HCT116 (cell line): ENCODE measurements around the gene HYAL2. TPM values are rescaled to one million over a fixed set of nuclear protein-coding genes. Genes with fewer than 3 reads are reported as not detected.
A peak's percentile ranks its signal among the peaks of the same experiment; 100 is the strongest.
"Not testable (repeated sequence)": the region's sequence is repeated elsewhere in the genome, so short reads cannot be mapped to it uniquely, and the experiment has no call there.

ENCODE experiments used
- ATAC-seq: fragments of 200-7000 bp; cut with Tn5 transposase; 2 replicates; pipeline ENCODE4 v1.9.1; 2020; ENCODE audit warnings: mild to moderate bottlenecking, moderate library complexity
- BruUV-seq: library from RNA; stranded (reverse); fragments of 400-500 nt; replicated peaks from 2 replicates; lab custom pipeline; 2021; lab: Mats Ljungman, UMichigan
- CTCF ChIA-PET: fragments of 300-600 bp; sonication (Branson Sonifier 250); formaldehyde crosslinking; loops from one replicate; lab custom pipeline; 2021; ENCODE audit warnings: antibody characterized with exemption; lab: Charles Lee
- POLR2A ChIA-PET: fragments of 300-600, 350-600 bp; sonication (Branson Sonifier 250); formaldehyde crosslinking; loops from one replicate; lab custom pipeline; 2021; ENCODE audit warnings: antibody characterized with exemption; lab: Charles Lee
- RAD21 ChIA-PET, 2 experiments: fragments of 300-600 bp; sonication (Branson Sonifier 250); formaldehyde crosslinking; loops; one replicate each; lab custom pipeline; 2023; ENCODE audit warnings: low total read pairs in 2 of 2; ENCODE audit not compliant: uncharacterized antibody in 2 of 2, unreplicated experiment in 2 of 2, low non-redundant PET in 1 of 2; lab: Charles Lee
- DNase-seq: peaks from one replicate; pipeline ENCODE4 v3.0.0-alpha.2; 2010; ENCODE audit warnings: low read depth, low spot score
- H2AFZ ChIP-seq: fragments of 200-600 bp; shearing (Covaris generic), sonication (generic); 2 replicates; pipeline ENCODE4 v1.6.1; 2017; ENCODE audit warnings: low read depth, mixed run types, mixed read lengths, antibody characterized with exemption, low read length; ENCODE audit not compliant: poor library complexity, severe bottlenecking
- H3K27ac ChIP-seq: 2 replicates; pipeline ENCODE4 v1.5.1; 2012; ENCODE audit warnings: low read depth, low read length
- H3K27me3 ChIP-seq: fragments of 200-600 bp; sonication (generic); 2 replicates; pipeline ENCODE4 v1.6.1; 2016; ENCODE audit warnings: mixed run types, low read length, mixed read lengths; ENCODE audit not compliant: insufficient read depth
- H3K36me3 ChIP-seq, 2 experiments: fragments of 200-500 bp in 1 of 2; fragments of 200-600 bp in 1 of 2; sonication (Bioruptor generic) in 1 of 2; sonication (generic) in 1 of 2; 2 replicates each; pipeline versions ENCODE4 v1.5.1 to v1.6.1; 2014 to 2016; ENCODE audit warnings: low read length in 2 of 2, inconsistent platforms in 1 of 2, mixed read lengths in 1 of 2, mixed run types in 1 of 2; ENCODE audit not compliant: insufficient read depth in 2 of 2, control insufficient read depth in 1 of 2
- H3K4me1 ChIP-seq, 2 experiments: fragments of 200-600 bp in 1 of 2; sonication (generic) in 1 of 2; 2 replicates each; pipeline versions ENCODE4 v1.5.1 to v1.6.1; 2012 to 2017; ENCODE audit warnings: low read length in 2 of 2, inconsistent platforms in 1 of 2, mild to moderate bottlenecking in 1 of 2, mixed read lengths in 1 of 2, mixed run types in 1 of 2, moderate library complexity in 1 of 2; ENCODE audit not compliant: insufficient read depth in 2 of 2, control insufficient read depth in 1 of 2
- H3K4me2 ChIP-seq: fragments of 200-600 bp; sonication (generic); 2 replicates; pipeline ENCODE4 v1.6.1; 2017; ENCODE audit warnings: mixed run types, low read length, mixed read lengths
- H3K4me3 ChIP-seq, 2 experiments: fragments of 200-600 bp in 1 of 2; sonication (generic) in 1 of 2; replicated peaks in 1 of 2; 2 replicates each; pipeline ENCODE4 v1.5.1; 2011 to 2016; ENCODE audit warnings: low read length in 2 of 2, control low read depth in 1 of 2, low read depth in 1 of 2, mild to moderate bottlenecking in 1 of 2, mixed read lengths in 1 of 2, mixed run types in 1 of 2
- H3K79me2 ChIP-seq: fragments of 200-600 bp; sonication (generic); 2 replicates; pipeline ENCODE4 v1.6.1; 2017; ENCODE audit warnings: mild to moderate bottlenecking, mixed run types, low read length, moderate library complexity, mixed read lengths; ENCODE audit not compliant: insufficient read depth
- H3K9ac ChIP-seq: fragments of 200-600 bp; sonication (generic); 2 replicates; pipeline ENCODE4 v1.6.1; 2016; ENCODE audit warnings: low read length, mixed read lengths
- H3K9me2 ChIP-seq: fragments of 200-600 bp; sonication (generic), shearing (Covaris generic); 2 replicates; pipeline ENCODE4 v1.6.1; 2017; ENCODE audit warnings: mixed run types, mild to moderate bottlenecking, moderate library complexity; ENCODE audit not compliant: insufficient read depth
- H3K9me3 ChIP-seq, 2 experiments: fragments of 200-500 bp in 1 of 2; fragments of 200-600 bp in 1 of 2; sonication (Bioruptor generic) in 1 of 2; sonication (generic) in 1 of 2; 2 replicates each; pipeline ENCODE4 v1.6.1; 2014 to 2017; ENCODE audit warnings: low read length in 2 of 2, mixed read lengths in 2 of 2, inconsistent platforms in 1 of 2, low read depth in 1 of 2, mild to moderate bottlenecking in 1 of 2, mixed run types in 1 of 2, moderate library complexity in 1 of 2; ENCODE audit not compliant: control insufficient read depth in 1 of 2, insufficient read depth in 1 of 2
- H4K20me1 ChIP-seq: fragments of 200-600 bp; sonication (generic), shearing (Covaris generic); 2 replicates; pipeline ENCODE4 v1.6.1; 2017; ENCODE audit warnings: mixed run types, mild to moderate bottlenecking, moderate library complexity; ENCODE audit not compliant: insufficient read depth
- EGR1 ChIP-seq: IDR thresholded peaks from 2 replicates; pipeline ENCODE4 v1.6.1; 2012; ENCODE audit warnings: low read depth
- EZH2phosphoT487 ChIP-seq: fragments of 200-600 bp; IDR thresholded peaks from 2 replicates; pipeline ENCODE4 v1.6.1; 2018; ENCODE audit warnings: antibody characterized with exemption, borderline replicate concordance
- POLR2AphosphoS5 ChIP-seq: IDR thresholded peaks from 2 replicates; pipeline ENCODE4 v1.6.1; 2011; ENCODE audit warnings: mild to moderate bottlenecking, low read depth, low read length, moderate library complexity
- intact Hi-C: fragments of 100-400 bp; cut with micrococcal nuclease; formaldehyde crosslinking; loops from 2 replicates; pipeline ENCODE4 v1.10.0; 2022
- total RNA-seq: library from RNA; stranded (reverse); gene quantifications from one replicate; pipeline ENCODE4 v1.2.1, GENCODE V29; 2021; ENCODE audit not compliant: unreplicated experiment
- TF ChIP-seq, protein P1 (sequence below), 3 experiments: fragments of 200-600 bp in 1 of 3; sonication (generic) in 1 of 3; IDR thresholded peaks in 2 of 3; conservative IDR thresholded peaks in 1 of 3; 2 replicates each; pipeline ENCODE4 v1.5.1; 2012 to 2017; ENCODE audit warnings: low read depth in 2 of 3, low read length in 2 of 3, antibody characterized with exemption in 1 of 3, borderline replicate concordance in 1 of 3, control low read depth in 1 of 3, mild to moderate bottlenecking in 1 of 3, mixed read lengths in 1 of 3, mixed run types in 1 of 3, moderate library complexity in 1 of 3; ENCODE audit not compliant: insufficient read depth in 1 of 3

Gene HYAL2
- total RNA-seq, 1 experiment from 2014 or later: 42.2 TPM

DNA sequence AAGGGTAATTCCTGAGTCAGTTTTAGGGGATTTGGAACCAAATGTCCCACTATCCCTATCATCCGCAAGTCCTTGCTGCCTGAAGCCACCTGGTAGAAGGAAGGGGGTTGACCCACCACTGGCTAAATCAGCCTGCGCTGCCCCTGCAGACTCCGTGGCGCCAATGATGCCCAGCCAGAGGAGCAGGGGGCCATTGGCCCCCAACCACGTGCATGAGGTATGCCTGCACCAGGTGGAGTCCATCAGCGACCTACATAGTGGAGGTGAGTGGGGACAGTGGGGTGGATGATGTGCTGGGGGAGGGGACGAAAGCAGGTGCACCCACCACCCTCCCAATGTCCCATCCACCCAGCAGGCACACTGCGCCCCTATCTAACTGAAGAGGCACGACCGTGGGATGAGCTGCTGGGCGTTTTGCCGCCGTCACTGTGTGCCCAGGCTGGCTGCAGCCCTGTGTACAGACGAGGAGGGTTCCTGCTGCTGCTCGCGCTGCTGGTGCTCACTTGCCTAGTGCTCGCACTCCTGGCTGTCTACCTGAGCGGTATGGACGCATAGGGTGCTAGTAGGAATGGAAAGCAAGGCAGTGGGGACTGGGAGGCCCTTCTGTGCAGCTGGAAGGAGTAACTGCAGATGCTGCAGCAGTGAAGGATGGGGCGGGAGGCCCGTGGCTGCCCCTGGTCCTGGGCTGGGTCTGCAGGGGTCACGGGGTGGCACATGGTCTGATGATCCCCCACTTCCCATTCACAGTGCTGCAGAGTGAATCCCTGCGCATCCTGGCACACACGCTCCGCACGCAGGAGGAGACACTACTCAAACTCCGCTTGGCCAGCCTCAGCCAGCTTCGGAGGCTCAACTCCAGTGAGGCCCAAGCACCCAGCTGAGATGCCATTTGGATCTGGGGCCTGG lies 36.0 kb downstream of the HYAL2 start:
- no peaks in the 10 kb centered on the region for H3K9me2 ChIP-seq
- H3K79me2 ChIP-seq: peaks cover 36% of the 10 kb centered on the region
- RAD21 ChIA-PET: no interaction called here
- no peak overlapping the region for H3K4me2 ChIP-seq
- POLR2A ChIA-PET: no interaction called here
- H4K20me1 ChIP-seq: no peaks in the 10 kb centered on the region
- H3K4me3 ChIP-seq: no peak overlapping the region
- TF ChIP-seq EZH2phosphoT487 (no peak), EGR1 (no peak), POLR2AphosphoS5 (0 out of 2 replicates have a peak, but pooled peaks have one; percentile 18)
- TF ChIP-seq, protein P1, sequence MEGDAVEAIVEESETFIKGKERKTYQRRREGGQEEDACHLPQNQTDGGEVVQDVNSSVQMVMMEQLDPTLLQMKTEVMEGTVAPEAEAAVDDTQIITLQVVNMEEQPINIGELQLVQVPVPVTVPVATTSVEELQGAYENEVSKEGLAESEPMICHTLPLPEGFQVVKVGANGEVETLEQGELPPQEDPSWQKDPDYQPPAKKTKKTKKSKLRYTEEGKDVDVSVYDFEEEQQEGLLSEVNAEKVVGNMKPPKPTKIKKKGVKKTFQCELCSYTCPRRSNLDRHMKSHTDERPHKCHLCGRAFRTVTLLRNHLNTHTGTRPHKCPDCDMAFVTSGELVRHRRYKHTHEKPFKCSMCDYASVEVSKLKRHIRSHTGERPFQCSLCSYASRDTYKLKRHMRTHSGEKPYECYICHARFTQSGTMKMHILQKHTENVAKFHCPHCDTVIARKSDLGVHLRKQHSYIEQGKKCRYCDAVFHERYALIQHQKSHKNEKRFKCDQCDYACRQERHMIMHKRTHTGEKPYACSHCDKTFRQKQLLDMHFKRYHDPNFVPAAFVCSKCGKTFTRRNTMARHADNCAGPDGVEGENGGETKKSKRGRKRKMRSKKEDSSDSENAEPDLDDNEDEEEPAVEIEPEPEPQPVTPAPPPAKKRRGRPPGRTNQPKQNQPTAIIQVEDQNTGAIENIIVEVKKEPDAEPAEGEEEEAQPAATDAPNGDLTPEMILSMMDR (IDR thresholded peaks at IDR 0.05 in 2 of 3, conservative IDR thresholded peaks at IDR 0.05 in 1 of 3; ENCODE audit: borderline replicate concordance in 1 of 3, insufficient read depth in 1 of 3, low read depth in 2 of 3, low read length in 2 of 3): no peak
- H3K9me3 ChIP-seq: no peaks in the 10 kb centered on the region
- CTCF ChIA-PET: no interaction called here
- intact Hi-C loops: no loop called here
- no peak for DNase-seq
- H3K27me3 ChIP-seq: no peaks in the 10 kb centered on the region
- no peak overlapping the region for H2AFZ ChIP-seq
- no peak overlapping the region for H3K9ac ChIP-seq
- ATAC-seq: no peak
- no TSS peak for BruUV-seq
- peaks cover 23 to 45% of the 10 kb centered on the region in 2 experiments for H3K36me3 ChIP-seq
- H3K4me1 ChIP-seq: peaks cover 6 to 7% of the 10 kb centered on the region in 2 experiments; a peak in 3 of 4 replicates
- H3K27ac ChIP-seq: no peak overlapping the region

DNA sequence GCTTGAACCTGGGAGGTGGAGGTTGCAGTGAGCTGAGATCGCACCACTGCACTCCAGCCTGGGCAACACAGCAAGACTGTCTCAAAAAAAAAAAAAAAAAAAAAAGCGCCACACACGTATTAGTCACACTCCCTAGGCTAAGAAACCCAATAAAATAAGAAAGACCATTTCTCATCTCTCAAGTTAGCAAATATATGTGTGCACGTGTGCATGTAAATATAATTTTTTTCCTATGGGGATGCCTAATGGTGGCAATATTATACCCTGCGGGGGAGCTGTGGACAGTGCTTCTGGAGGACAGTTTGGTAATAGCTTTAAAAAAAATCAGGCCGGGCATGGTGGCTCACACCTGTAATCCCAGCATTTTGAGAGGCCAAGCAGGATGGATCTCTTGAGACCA lies 38.4 kb downstream of the HYAL2 start:
- H3K4me1 ChIP-seq, H2AFZ ChIP-seq, H3K9me3 ChIP-seq, intact Hi-C loops, H3K9ac ChIP-seq, H3K4me3 ChIP-seq, H4K20me1 ChIP-seq, RAD21 ChIA-PET, BruUV-seq, DNase-seq, H3K4me2 ChIP-seq, H3K27me3 ChIP-seq, H3K9me2 ChIP-seq, H3K27ac ChIP-seq: not testable (repeated sequence)
- POLR2A ChIA-PET: interaction anchor here (0.8 kb wide), 1 partner anchor 48 kb away, joined by 3 read pairs; the partner anchor contains the start of gene GNAI2
- Histone ChIP-seq H3K79me2 (peaks cover 11% of the 10 kb centered on the region; the same call in 1 of the 2 replicates), H3K36me3 (peaks cover 13 to 28% of the 10 kb centered on the region in 2 experiments)
- ATAC-seq: peak; percentile 35; the same call in 1 of the 2 replicates
- CTCF ChIA-PET: interaction anchor here (1.1 to 1.4 kb wide), 2 partner anchors 10 to 19 kb away, joined by 3 to 4 read pairs; no protein-coding TSS in a partner anchor
